Liver (tissue), 9 donors: Measurements from ENCODE around the gene TUBGCP6. TPM values are rescaled to one million over a fixed set of nuclear protein-coding genes. Genes with fewer than 3 reads are reported as not detected.

ENCODE experiments used
- DNase-seq: peaks from one replicate; pipeline ENCODE4 v3.0.0-alpha.2; 2017; ENCODE audit warnings: low spot score
- H3K27ac ChIP-seq, 2 donors: one replicate each; pipeline ENCODE4 v1.7.0; 2013; ENCODE audit warnings: inconsistent platforms in 2 of 2, low read length in 2 of 2, control low read depth in 1 of 2, low read depth in 1 of 2, mild to moderate bottlenecking in 1 of 2
- H3K27me3 ChIP-seq, 4 donors: one replicate each; pipeline versions ENCODE4 v1.6.1 to v1.7.0; 2013; ENCODE audit warnings: low read length in 3 of 4, inconsistent platforms in 1 of 4, mild to moderate bottlenecking in 1 of 4, moderate library complexity in 1 of 4; ENCODE audit not compliant: control insufficient read depth in 4 of 4, insufficient read depth in 4 of 4
- H3K36me3 ChIP-seq, 4 donors: one replicate each; pipeline versions ENCODE4 v1.6.1 to v1.7.0; 2013; ENCODE audit warnings: low read length in 3 of 4, mild to moderate bottlenecking in 3 of 4, low read depth in 1 of 4, moderate library complexity in 1 of 4; ENCODE audit not compliant: control insufficient read depth in 4 of 4, insufficient read depth in 3 of 4
- H3K4me1 ChIP-seq, 4 donors: one replicate each; pipeline versions ENCODE4 v1.6.1 to v1.7.0; 2013; ENCODE audit warnings: low read length in 3 of 4, mild to moderate bottlenecking in 3 of 4, moderate library complexity in 1 of 4; ENCODE audit not compliant: control insufficient read depth in 4 of 4, insufficient read depth in 4 of 4
- H3K4me3 ChIP-seq, 3 donors: one replicate each; pipeline versions ENCODE4 v1.6.1 to v1.7.0; 2013; ENCODE audit warnings: low read length in 3 of 3, control low read depth in 1 of 3, low read depth in 1 of 3, mild to moderate bottlenecking in 1 of 3
- H3K9ac ChIP-seq, 2 donors: one replicate each; pipeline ENCODE4 v1.7.0; 2013; ENCODE audit warnings: low read length in 2 of 2, mild to moderate bottlenecking in 2 of 2, moderate library complexity in 2 of 2, control low read depth in 1 of 2, low read depth in 1 of 2
- H3K9me3 ChIP-seq, 4 donors: one replicate each; pipeline versions ENCODE4 v1.6.1 to v1.7.0; 2013; ENCODE audit warnings: low read length in 3 of 4; ENCODE audit not compliant: control insufficient read depth in 4 of 4
- EGR1 ChIP-seq, 2 donors: IDR thresholded peaks; 2 replicates each; pipeline ENCODE4 v1.6.1; 2016 to 2018; ENCODE audit warnings: antibody characterized with exemption in 2 of 2, low read depth in 2 of 2
- FOXA1 ChIP-seq: IDR thresholded peaks from 2 replicates; pipeline ENCODE4 v1.6.1; 2016; ENCODE audit warnings: antibody characterized with exemption
- FOXA2 ChIP-seq: IDR thresholded peaks from 2 replicates; pipeline ENCODE4 v1.6.1; 2016; ENCODE audit warnings: antibody characterized with exemption
- HNF4A ChIP-seq, 2 donors: conservative IDR thresholded peaks; 2 replicates each; pipeline ENCODE4 v1.6.1; 2016; ENCODE audit warnings: antibody characterized with exemption in 2 of 2, mild to moderate bottlenecking in 2 of 2
- NR2F2 ChIP-seq: IDR thresholded peaks from 2 replicates; pipeline ENCODE4 v1.6.1; 2016; ENCODE audit warnings: antibody characterized with exemption
- RAD21 ChIP-seq, 2 donors: IDR thresholded peaks; 2 replicates each; pipeline ENCODE4 v1.6.1; 2016; ENCODE audit warnings: antibody characterized with exemption in 2 of 2, mild to moderate bottlenecking in 2 of 2
- RXRA ChIP-seq, 2 donors: IDR thresholded peaks; 2 replicates each; pipeline ENCODE4 v1.6.1; 2017 to 2018; ENCODE audit warnings: antibody characterized with exemption in 2 of 2, mild to moderate bottlenecking in 1 of 2
- TAF1 ChIP-seq: conservative IDR thresholded peaks from 2 replicates; pipeline ENCODE4 v1.6.1; 2016; ENCODE audit warnings: antibody characterized with exemption, mild to moderate bottlenecking
- YY1 ChIP-seq: IDR thresholded peaks from 2 replicates; pipeline ENCODE4 v1.6.1; 2016; ENCODE audit warnings: antibody characterized with exemption, mild to moderate bottlenecking
- WGBS: extraction: QIAGEN DNeasy Blood & Tissue Kit; methylation state at CpG from one replicate; pipeline ENCODE4 v1.1.7; 2013; 5-methylcytosine and 5-hydroxymethylcytosine counted together
- polyA plus RNA-seq, 2 donors: library from polyadenylated mRNA; stranded (reverse) in 1 of 2; unstranded in 1 of 2; fragments of 200-250 nt in 1 of 2; fragments of >200 nt in 1 of 2; fragmentation: Nextera tagmentation in 1 of 2; extraction: Ambion mirVana in 1 of 2; gene quantifications; one replicate each; pipeline versions ENCODE4 v1.2.1 to v1.2.3, GENCODE V29; 2013 to 2015
- total RNA-seq, 2 donors: library from RNA; depleted of rRNA; stranded (reverse); fragments of >200 nt; gene quantifications; one replicate each; pipeline ENCODE4 v1.2.3, GENCODE V29; 2014
- TF ChIP-seq, protein P1 (sequence below): IDR thresholded peaks from 2 replicates; pipeline ENCODE4 v1.6.1; 2016; ENCODE audit warnings: antibody characterized with exemption
- TF ChIP-seq, protein P2 (sequence below): fragments of 150-350 bp; IDR thresholded peaks from 2 replicates; pipeline ENCODE4 v1.5.1; 2017; ENCODE audit warnings: improper control_type of control experiment, low read depth, low read length; ENCODE audit not compliant: missing input control
- TF ChIP-seq, protein P3 (sequence below): IDR thresholded peaks from 2 replicates; pipeline ENCODE4 v1.6.1; 2016; ENCODE audit warnings: antibody characterized with exemption
- TF ChIP-seq, protein P4 (sequence below): IDR thresholded peaks from 2 replicates; pipeline ENCODE4 v1.6.1; 2016; ENCODE audit warnings: antibody characterized with exemption, mild to moderate bottlenecking
- donor health status: healthy.
- donor health status: healthy.
- donor health status: healthy.
- donor health status: healthy.
- donor health status: healthy.

Gene TUBGCP6
- total and polyA plus RNA-seq, 4 donors: 9.3 to 31.7 (median 16.4) TPM

DNA sequence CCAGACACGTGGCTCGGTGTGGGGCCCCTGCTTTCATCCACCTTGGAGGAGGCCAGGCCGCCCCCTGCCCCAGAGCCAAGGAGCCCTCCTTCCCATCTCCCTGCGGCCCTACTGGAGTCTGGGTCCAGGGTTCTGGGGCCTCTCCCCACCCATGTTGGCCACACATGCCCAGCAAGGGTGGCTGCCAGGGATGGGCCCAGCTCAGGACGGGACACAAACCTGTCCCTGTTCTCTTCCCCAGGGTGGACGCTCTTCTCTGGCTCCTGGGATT, 69.7 kb downstream of the TUBGCP6 start (continued):
- TF ChIP-seq FOXA1 (no peak), TAF1 (no peak), NR2F2 (no peak), FOXA2 (no peak)

DNA sequence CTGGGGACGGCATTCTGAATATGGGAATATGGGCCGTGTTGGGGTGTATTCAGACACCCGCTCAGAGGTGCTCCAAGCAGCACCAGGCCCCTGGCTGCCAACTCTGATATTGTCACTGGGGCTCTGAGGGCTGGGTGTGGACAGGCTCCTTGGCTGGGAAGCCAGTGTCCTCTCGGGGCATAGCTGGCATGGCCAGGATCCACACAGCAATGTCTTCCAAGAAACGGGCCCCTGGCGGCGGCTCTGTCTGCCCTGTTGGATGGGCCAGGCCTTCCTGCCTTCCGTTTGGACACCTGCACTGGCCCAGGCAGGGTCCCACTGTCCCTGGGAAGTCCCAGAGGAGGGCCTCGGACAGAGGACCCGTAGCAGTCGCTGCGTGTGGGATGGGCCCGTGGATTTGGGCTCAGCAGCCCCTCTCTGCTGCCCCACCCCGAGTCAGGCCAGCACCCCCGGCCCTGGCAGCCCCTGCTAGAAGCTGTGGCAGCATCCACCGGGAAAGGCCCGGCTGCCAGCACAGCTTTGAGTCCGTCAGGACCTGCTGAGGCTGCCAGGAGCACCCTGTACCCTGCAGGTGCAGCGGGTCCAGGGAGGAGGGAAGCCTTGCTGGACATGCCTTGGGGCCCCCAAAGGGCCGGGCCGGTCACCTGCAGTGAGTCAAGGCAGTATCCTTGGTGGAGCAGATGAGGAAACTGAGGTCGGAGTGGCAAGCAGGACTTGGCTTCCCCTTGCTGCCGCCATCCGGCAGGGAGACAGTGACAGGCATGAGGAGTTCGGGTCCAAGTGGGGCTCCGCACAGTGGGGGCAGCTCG, 70.2 kb downstream of the TUBGCP6 start:
- peaks cover 0 to 7% (median 0%) of the 10 kb centered on the region in 4 donors for H3K36me3 ChIP-seq
- 92% methylated on average over 27 of the region's 27 CpGs for WGBS
- peaks cover 0 to 19% (median 10%) of the 10 kb centered on the region in 4 donors for H3K4me1 ChIP-seq
- DNase-seq: no peak
- no peak overlapping the region for H3K4me3 ChIP-seq
- H3K27me3 ChIP-seq: no peaks in the 10 kb centered on the region
- H3K9me3 ChIP-seq: no peaks in the 10 kb centered on the region
- no peak overlapping the region for H3K27ac ChIP-seq
- TF ChIP-seq, protein P1, sequence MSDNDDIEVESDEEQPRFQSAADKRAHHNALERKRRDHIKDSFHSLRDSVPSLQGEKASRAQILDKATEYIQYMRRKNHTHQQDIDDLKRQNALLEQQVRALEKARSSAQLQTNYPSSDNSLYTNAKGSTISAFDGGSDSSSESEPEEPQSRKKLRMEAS: no peak
- TF ChIP-seq RXRA (IDR thresholded peaks at IDR 0.05) (no peak), YY1 (no peak), HNF4A (conservative IDR thresholded peaks at IDR 0.05) (no peak), FOXA1 (no peak), RAD21 (IDR thresholded peaks at IDR 0.05) (no peak)
- TF ChIP-seq, protein P2, sequence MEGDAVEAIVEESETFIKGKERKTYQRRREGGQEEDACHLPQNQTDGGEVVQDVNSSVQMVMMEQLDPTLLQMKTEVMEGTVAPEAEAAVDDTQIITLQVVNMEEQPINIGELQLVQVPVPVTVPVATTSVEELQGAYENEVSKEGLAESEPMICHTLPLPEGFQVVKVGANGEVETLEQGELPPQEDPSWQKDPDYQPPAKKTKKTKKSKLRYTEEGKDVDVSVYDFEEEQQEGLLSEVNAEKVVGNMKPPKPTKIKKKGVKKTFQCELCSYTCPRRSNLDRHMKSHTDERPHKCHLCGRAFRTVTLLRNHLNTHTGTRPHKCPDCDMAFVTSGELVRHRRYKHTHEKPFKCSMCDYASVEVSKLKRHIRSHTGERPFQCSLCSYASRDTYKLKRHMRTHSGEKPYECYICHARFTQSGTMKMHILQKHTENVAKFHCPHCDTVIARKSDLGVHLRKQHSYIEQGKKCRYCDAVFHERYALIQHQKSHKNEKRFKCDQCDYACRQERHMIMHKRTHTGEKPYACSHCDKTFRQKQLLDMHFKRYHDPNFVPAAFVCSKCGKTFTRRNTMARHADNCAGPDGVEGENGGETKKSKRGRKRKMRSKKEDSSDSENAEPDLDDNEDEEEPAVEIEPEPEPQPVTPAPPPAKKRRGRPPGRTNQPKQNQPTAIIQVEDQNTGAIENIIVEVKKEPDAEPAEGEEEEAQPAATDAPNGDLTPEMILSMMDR: no peak
- TF ChIP-seq, protein P3, sequence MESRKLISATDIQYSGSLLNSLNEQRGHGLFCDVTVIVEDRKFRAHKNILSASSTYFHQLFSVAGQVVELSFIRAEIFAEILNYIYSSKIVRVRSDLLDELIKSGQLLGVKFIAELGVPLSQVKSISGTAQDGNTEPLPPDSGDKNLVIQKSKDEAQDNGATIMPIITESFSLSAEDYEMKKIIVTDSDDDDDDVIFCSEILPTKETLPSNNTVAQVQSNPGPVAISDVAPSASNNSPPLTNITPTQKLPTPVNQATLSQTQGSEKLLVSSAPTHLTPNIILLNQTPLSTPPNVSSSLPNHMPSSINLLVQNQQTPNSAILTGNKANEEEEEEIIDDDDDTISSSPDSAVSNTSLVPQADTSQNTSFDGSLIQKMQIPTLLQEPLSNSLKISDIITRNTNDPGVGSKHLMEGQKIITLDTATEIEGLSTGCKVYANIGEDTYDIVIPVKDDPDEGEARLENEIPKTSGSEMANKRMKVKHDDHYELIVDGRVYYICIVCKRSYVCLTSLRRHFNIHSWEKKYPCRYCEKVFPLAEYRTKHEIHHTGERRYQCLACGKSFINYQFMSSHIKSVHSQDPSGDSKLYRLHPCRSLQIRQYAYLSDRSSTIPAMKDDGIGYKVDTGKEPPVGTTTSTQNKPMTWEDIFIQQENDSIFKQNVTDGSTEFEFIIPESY: no peak
- no peak overlapping the region for H3K9ac ChIP-seq

DNA sequence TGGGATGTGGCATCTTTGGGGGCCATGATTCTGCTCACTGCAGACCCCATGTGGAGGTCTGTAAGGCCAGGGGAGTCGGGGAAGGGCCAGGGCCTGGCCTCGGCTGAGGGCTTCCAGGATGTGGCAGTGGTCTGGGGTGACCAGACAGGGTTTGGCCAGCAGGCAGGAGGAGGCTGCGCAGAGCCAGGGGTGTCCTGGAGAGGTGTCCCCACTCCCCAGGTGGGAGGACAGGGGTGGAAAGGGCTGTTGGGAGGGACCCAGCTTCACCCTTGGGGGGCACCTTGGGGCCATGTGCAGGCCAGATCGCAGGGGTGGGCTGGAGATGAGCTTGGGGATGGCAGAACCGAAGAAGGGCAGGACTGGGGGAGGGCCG, 70.9 kb downstream of the TUBGCP6 start:
- no peak overlapping the region for H3K27ac ChIP-seq
- peaks cover 0 to 3% (median 0%) of the 10 kb centered on the region in 4 donors for H3K36me3 ChIP-seq
- H3K9ac ChIP-seq: no peak overlapping the region
- no peaks in the 10 kb centered on the region for H3K9me3 ChIP-seq
- DNase-seq: no peak
- TF ChIP-seq, protein P2: no peak
- TF ChIP-seq EGR1 (IDR thresholded peaks at IDR 0.05; ENCODE audit: low read depth in 2 of 2) (no peak), NR2F2 (no peak), YY1 (no peak), HNF4A (conservative IDR thresholded peaks at IDR 0.05) (no peak)
- TF ChIP-seq, protein P4, sequence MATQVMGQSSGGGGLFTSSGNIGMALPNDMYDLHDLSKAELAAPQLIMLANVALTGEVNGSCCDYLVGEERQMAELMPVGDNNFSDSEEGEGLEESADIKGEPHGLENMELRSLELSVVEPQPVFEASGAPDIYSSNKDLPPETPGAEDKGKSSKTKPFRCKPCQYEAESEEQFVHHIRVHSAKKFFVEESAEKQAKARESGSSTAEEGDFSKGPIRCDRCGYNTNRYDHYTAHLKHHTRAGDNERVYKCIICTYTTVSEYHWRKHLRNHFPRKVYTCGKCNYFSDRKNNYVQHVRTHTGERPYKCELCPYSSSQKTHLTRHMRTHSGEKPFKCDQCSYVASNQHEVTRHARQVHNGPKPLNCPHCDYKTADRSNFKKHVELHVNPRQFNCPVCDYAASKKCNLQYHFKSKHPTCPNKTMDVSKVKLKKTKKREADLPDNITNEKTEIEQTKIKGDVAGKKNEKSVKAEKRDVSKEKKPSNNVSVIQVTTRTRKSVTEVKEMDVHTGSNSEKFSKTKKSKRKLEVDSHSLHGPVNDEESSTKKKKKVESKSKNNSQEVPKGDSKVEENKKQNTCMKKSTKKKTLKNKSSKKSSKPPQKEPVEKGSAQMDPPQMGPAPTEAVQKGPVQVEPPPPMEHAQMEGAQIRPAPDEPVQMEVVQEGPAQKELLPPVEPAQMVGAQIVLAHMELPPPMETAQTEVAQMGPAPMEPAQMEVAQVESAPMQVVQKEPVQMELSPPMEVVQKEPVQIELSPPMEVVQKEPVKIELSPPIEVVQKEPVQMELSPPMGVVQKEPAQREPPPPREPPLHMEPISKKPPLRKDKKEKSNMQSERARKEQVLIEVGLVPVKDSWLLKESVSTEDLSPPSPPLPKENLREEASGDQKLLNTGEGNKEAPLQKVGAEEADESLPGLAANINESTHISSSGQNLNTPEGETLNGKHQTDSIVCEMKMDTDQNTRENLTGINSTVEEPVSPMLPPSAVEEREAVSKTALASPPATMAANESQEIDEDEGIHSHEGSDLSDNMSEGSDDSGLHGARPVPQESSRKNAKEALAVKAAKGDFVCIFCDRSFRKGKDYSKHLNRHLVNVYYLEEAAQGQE: no peak
- TF ChIP-seq, protein P1: no peak
- 95% methylated on average over 6 of the region's 6 CpGs for WGBS
- no peaks in the 10 kb centered on the region for H3K27me3 ChIP-seq
- no peak overlapping the region for H3K4me3 ChIP-seq
- peaks cover 0 to 19% (median 11%) of the 10 kb centered on the region in 4 donors for H3K4me1 ChIP-seq
